Measurements from ENCODE around the gene LMBR1L. TPM values are rescaled to one million over a fixed set of nuclear protein-coding genes. Genes with fewer than 3 reads are reported as not detected.
"Not testable (repeated sequence)": the region's sequence is repeated elsewhere in the genome, so short reads cannot be mapped to it uniquely, and the experiment has no call there.

LMBR1L gene
- total RNA-seq, 2 donors from 2014 or later: 14.6 to 19.2 TPM

- Histone ChIP-seq H3K4me1 (peaks cover 0 to 31% of the 10 kb centered on the region in 2 donors), H3K9me3 (no peaks in the 10 kb centered on the region), H3K27ac (peak overlapping the region; percentile 97 to 98), H3K4me3 (no peak overlapping the region), H3K36me3 (peaks cover 19% of the 10 kb centered on the region), H3K27me3 (no peaks in the 10 kb centered on the region)
- no peak for DNase-seq (ENCODE audit: low spot score)
- TF ChIP-seq, protein P1, sequence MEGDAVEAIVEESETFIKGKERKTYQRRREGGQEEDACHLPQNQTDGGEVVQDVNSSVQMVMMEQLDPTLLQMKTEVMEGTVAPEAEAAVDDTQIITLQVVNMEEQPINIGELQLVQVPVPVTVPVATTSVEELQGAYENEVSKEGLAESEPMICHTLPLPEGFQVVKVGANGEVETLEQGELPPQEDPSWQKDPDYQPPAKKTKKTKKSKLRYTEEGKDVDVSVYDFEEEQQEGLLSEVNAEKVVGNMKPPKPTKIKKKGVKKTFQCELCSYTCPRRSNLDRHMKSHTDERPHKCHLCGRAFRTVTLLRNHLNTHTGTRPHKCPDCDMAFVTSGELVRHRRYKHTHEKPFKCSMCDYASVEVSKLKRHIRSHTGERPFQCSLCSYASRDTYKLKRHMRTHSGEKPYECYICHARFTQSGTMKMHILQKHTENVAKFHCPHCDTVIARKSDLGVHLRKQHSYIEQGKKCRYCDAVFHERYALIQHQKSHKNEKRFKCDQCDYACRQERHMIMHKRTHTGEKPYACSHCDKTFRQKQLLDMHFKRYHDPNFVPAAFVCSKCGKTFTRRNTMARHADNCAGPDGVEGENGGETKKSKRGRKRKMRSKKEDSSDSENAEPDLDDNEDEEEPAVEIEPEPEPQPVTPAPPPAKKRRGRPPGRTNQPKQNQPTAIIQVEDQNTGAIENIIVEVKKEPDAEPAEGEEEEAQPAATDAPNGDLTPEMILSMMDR (IDR thresholded peaks at IDR 0.05): no peak
These were observed 22.4 kb upstream of the LMBR1L start for GRCh38 chr12:49133014-49133413.

DNA sequence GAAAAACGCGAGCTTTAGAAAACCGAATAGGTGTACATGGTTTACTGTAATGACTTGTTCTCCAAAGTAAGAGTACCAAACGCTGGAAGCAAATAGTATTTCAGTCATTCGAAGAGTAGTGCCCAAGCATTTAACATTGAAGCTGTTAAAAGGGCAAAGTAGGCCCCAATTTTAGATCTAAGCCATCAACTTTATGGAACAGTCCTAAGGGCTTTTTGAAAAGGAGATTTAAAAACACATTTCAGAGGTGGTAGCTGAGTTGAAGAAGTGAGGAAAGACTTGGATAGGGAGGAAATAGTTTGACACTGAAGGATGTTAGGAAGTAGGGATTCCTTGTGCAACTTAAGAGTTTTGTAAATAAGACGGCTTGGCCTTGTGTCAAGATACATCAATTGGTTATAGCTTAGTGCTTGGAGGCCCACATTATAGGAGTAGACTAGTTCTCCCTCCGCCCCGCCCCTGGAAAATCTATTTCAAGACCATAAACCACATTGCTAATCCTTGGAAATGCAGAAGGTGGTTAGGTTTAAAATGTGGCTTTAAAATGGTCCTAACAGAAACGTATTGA lies 21.3 kb upstream of the LMBR1L start:
- Histone ChIP-seq H3K27ac (peak overlapping the region; percentile 97 to 98), H3K27me3 (no peaks in the 10 kb centered on the region), H3K9me3 (no peaks in the 10 kb centered on the region), H3K4me1 (peaks cover 0 to 31% of the 10 kb centered on the region in 2 donors), H3K4me3 (peak overlapping the region; percentile 71 to 88), H3K36me3 (peaks cover 29% of the 10 kb centered on the region)
- TF ChIP-seq, protein P1 (IDR thresholded peaks at IDR 0.05): no peak
- DNase-seq (ENCODE audit: low spot score): no peak

DNA sequence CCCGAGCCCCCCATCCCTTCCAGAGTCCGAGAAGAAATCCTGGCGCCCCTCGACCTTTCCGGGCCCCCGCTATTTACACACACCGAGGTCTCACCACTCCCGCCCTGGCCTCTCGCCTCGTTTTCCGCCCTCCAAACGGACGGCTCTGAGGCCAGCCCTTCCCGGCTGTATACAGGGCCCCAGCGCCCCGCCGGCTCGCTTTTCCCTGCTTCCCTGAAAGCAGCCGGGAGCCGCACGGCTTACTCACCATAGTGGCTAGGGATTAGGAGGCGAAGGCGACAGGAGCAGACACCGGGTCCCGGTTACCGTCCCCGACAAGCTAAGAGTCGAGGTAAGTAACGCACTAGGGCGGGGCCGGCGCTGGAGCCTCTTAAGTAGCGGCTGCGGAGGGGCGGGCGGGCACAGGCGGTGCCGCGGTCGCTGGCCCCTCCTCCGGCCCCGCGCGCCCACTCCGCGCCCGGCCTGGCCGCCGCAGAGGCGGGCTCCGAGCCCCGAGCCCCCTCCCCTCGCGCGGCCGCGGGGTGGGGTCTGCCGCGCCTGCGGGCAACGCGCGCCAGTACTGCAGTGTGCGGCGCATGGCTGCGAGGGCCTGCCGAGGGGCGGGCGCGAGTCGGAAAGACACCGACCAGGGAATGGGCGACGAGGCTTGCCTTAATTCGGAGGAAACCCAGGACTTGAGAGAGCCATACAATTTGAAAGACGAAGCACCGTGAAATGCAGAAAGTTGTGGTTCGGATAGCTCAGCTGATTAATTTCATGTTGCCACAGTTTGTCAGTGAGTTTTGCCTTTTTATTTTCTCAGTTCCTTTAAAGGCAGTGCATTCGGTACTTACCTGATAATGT lies 20.6 kb upstream of the LMBR1L start, which contains the start of gene TUBA1B:
TUBA1B (minus strand) TSS at position 345 of the 843 bp plus-strand sequence; CDS start at position 250, 95 bp downstream.
- Histone ChIP-seq H3K9me3 (no peaks in the 10 kb centered on the region), H3K4me1 (peaks cover 0 to 31% of the 10 kb centered on the region in 2 donors)

GRCh38 chr12:49130151-49131050 lies 19.8 kb upstream of the LMBR1L start:
- Histone ChIP-seq H3K9me3 (no peaks in the 10 kb centered on the region), H3K27ac (peak overlapping the region; percentile 97 to 98), H3K4me1 (peaks cover 0 to 31% of the 10 kb centered on the region in 2 donors), H3K36me3 (peaks cover 30% of the 10 kb centered on the region), H3K27me3 (no peaks in the 10 kb centered on the region), H3K4me3 (peak overlapping the region; percentile 71 to 88)
- DNase-seq (ENCODE audit: low spot score): peak; percentile 94
- TF ChIP-seq, protein P1 (IDR thresholded peaks at IDR 0.05): peak; percentile 78 to 95

More for the DNA sequence above, 20.6 kb upstream of the LMBR1L start, which contains the start of gene TUBA1B:
- peaks cover 30% of the 10 kb centered on the region for H3K36me3 ChIP-seq
- peak within 1 kb of the TSS; percentile 97 to 98 for H3K27ac ChIP-seq
- TF ChIP-seq, protein P1 (IDR thresholded peaks at IDR 0.05): no peak
- peak; percentile 93 for DNase-seq (ENCODE audit: low spot score)
- peak within 1 kb of the TSS; percentile 71 to 88 for H3K4me3 ChIP-seq
- no peaks in the 10 kb centered on the region for H3K27me3 ChIP-seq

DNA sequence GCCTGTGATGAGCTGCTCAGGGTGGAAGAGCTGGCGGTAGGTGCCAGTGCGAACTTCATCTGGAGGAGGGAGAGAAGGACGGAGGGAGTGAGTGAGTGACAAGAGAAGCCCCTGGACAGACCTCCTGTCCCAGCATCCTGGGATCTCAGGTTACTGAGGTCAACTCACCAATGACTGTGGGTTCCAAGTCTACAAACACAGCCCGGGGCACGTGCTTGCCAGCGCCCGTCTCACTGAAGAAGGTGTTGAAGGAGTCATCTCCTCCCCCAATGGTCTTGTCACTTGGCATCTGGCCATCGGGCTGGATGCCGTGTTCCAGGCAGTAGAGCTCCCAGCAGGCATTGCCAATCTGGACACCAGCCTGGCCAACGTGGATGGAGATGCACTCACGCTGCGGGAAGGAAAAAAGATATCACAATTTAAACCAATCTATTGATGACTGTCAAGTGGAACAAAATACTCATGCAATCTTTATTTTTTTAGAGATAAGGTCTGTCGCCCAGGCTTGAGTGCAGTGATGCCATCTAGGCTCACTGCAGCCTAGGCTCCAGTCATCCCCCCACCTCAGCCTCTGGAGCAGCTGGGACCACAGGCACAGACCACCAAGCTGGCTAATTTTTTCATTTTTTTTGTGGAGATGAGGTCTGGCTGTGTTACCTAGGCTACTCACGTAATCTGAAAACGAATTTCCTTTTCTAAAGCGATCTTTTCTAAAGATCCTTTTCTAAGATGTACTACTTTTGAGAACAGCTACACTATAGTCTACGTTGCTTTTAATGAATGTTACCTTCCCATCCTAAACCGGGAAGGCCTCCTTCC lies 18.9 kb upstream of the LMBR1L start:
- H3K9me3 ChIP-seq: no peaks in the 10 kb centered on the region
- TF ChIP-seq, protein P1 (IDR thresholded peaks at IDR 0.05): no peak
- H3K4me3 ChIP-seq: peak overlapping the region; percentile 71 to 88
- H3K36me3 ChIP-seq: peaks cover 30% of the 10 kb centered on the region
- peaks cover 0 to 31% of the 10 kb centered on the region in 2 donors for H3K4me1 ChIP-seq
- DNase-seq (ENCODE audit: low spot score): no peak
- H3K27ac ChIP-seq: peak overlapping the region; percentile 97 to 98
- no peaks in the 10 kb centered on the region for H3K27me3 ChIP-seq

DNA sequence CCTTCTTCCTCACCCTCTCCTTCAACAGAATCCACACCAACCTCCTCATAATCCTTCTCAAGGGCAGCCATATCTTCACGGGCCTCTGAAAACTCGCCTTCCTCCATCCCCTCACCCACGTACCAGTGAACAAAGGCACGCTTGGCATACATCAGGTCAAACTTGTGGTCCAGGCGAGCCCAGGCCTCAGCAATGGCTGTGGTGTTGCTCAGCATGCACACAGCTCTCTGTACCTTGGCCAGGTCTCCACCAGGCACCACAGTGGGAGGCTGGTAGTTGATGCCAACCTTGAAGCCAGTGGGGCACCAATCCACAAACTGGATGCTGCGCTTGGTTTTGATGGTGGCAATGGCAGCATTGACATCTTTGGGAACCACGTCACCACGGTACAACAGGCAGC lies 17.3 kb upstream of the LMBR1L start:
- Histone ChIP-seq H3K4me1 (peaks cover 0 to 31% of the 10 kb centered on the region in 2 donors), H3K36me3 (peaks cover 30% of the 10 kb centered on the region)
- H3K27ac ChIP-seq; H3K27me3 ChIP-seq; H3K9me3 ChIP-seq; DNase-seq (ENCODE audit: low spot score); H3K4me3 ChIP-seq: not testable (repeated sequence)

Data from right atrium auricular region (tissue), 2 donors.